ENCODE data around the gene INPP5D. TPM values are rescaled to one million over a fixed set of nuclear protein-coding genes. Genes with fewer than 3 reads are reported as not detected.
A peak's percentile ranks its signal among the peaks of the same experiment; 100 is the strongest.

The INPP5D gene
- total and polyA plus RNA-seq, 3 experiments from 2014 or later, result 49.3 to 146 (median 51.0) TPM

- peaks cover 2% of the 10 kb centered on the region for H3K36me3 ChIP-seq (ENCODE audit: insufficient read depth, low read length)
- no peaks in the 10 kb centered on the region for H3K9me3 ChIP-seq (ENCODE audit: low read length)
- DNase-seq, result no peak
- peak overlapping the region; percentile 94 for H3K4me3 ChIP-seq (ENCODE audit: low read length)
- POLR2A ChIA-PET, result interaction anchor here (1.7 to 3.5 kb wide), 2 partner anchors 9 to 16 kb away, joined by 5 to 34 read pairs; no protein-coding TSS in a partner anchor
- CTCF ChIA-PET, result interaction anchor here (0.6 to 3.3 kb wide), 9 partner anchors 12 to 394 kb away, joined by 3 to 23 read pairs (median 4); no protein-coding TSS in a partner anchor
- no peaks in the 10 kb centered on the region for H3K27me3 ChIP-seq (ENCODE audit: insufficient read depth, low read length, poor library complexity, severe bottlenecking)
- Mint-ChIP-seq H3K4me3 (peak overlapping the region; percentile 90 to 96 (median 93)), H3K27ac (peak overlapping the region; percentile 70 to 99 (median 88)), H3K4me1 (peaks cover 58 to 78% (median 71%) of the 10 kb centered on the region in 3 donors), H3K36me3 (peaks cover 0 to 48% (median 13%) of the 10 kb centered on the region in 3 donors), H3K27me3 (peaks cover 0 to 2% of the 10 kb centered on the region in 2 donors), H3K9me3 (no peaks in the 10 kb centered on the region)
- H3K4me1 ChIP-seq (ENCODE audit: insufficient read depth, low read length), result peaks cover 75% of the 10 kb centered on the region
- peak overlapping the region; percentile 78 for H3K27ac ChIP-seq (ENCODE audit: low read depth, low read length)
These were observed 192.1 kb downstream of the INPP5D start for GRCh38 chr2:233252227-233252626.

- CTCF ChIA-PET, result interaction anchor here (1.6 kb wide), 1 partner anchor 13 kb away, joined by 5 read pairs; no protein-coding TSS in a partner anchor
These were observed 195.0 kb downstream of the INPP5D start for GRCh38 chr2:233255151-233255550.

GRCh38 chr2:233256048-233256447 is 195.9 kb downstream of the INPP5D start:
- H3K27ac Mint-ChIP-seq, result peak overlapping the region in 6 of 8 donors; percentile 35 to 88 (median 68)
- peaks cover 0 to 2% of the 10 kb centered on the region in 2 donors for H3K27me3 Mint-ChIP-seq
- H3K4me1 Mint-ChIP-seq, result peaks cover 65 to 86% (median 74%) of the 10 kb centered on the region in 3 donors
- ChIA-PET CTCF (interaction anchor here (1.6 kb wide), 1 partner anchor 12 kb away, joined by 5 read pairs; no protein-coding TSS in a partner anchor), POLR2A (no interaction called here)
- Histone ChIP-seq H3K27me3 (ENCODE audit: insufficient read depth, low read length, poor library complexity, severe bottlenecking) (no peaks in the 10 kb centered on the region), H3K4me1 (ENCODE audit: insufficient read depth, low read length) (peaks cover 63% of the 10 kb centered on the region), H3K4me3 (ENCODE audit: low read length) (no peak overlapping the region), H3K27ac (ENCODE audit: low read depth, low read length) (no peak overlapping the region), H3K36me3 (ENCODE audit: insufficient read depth, low read length) (peaks cover 34% of the 10 kb centered on the region), H3K9me3 (ENCODE audit: low read length) (no peaks in the 10 kb centered on the region)
- DNase-seq, result no peak
- H3K36me3 Mint-ChIP-seq, result peaks cover 0 to 83% (median 28%) of the 10 kb centered on the region in 3 donors
- no peaks in the 10 kb centered on the region for H3K9me3 Mint-ChIP-seq
- H3K4me3 Mint-ChIP-seq, result peak overlapping the region in 2 of 7 donors; percentile 16 to 74

More at GRCh38 chr2:233255151-233255550, 195.0 kb downstream of the INPP5D start:
- H3K27me3 Mint-ChIP-seq, result peaks cover 0 to 2% of the 10 kb centered on the region in 2 donors
- H3K27ac Mint-ChIP-seq, result peak overlapping the region; percentile 45 to 90 (median 66)
- H3K36me3 Mint-ChIP-seq, result peaks cover 0 to 75% (median 24%) of the 10 kb centered on the region in 3 donors
- peaks cover 68 to 86% (median 74%) of the 10 kb centered on the region in 3 donors for H3K4me1 Mint-ChIP-seq
- no peak overlapping the region for H3K27ac ChIP-seq (ENCODE audit: low read depth, low read length)
- peaks cover 72% of the 10 kb centered on the region for H3K4me1 ChIP-seq (ENCODE audit: insufficient read depth, low read length)
- peak overlapping the region; percentile 33 to 74 (median 62) for H3K4me3 Mint-ChIP-seq
- POLR2A ChIA-PET, result no interaction called here
- H3K36me3 ChIP-seq (ENCODE audit: insufficient read depth, low read length), result peaks cover 28% of the 10 kb centered on the region
- no peaks in the 10 kb centered on the region for H3K27me3 ChIP-seq (ENCODE audit: insufficient read depth, low read length, poor library complexity, severe bottlenecking)
- DNase-seq, result no peak
- no peaks in the 10 kb centered on the region for H3K9me3 ChIP-seq (ENCODE audit: low read length)
- no peak overlapping the region for H3K4me3 ChIP-seq (ENCODE audit: low read length)
- H3K9me3 Mint-ChIP-seq, result no peaks in the 10 kb centered on the region

Other genes with a start within 250 kb of the INPP5D start
- 1 to 10 TPM; 1.5 to 2.5 TPM for gene SNORC, start 190.1 kb upstream of the INPP5D start, total RNA-seq
- not detected for gene SNORC, start 190.1 kb upstream of the INPP5D start, polyA plus RNA-seq
- under 1 TPM in 1 of 2 experiments, not detected in 1; 0.38 TPM for gene NGEF, start 47.1 kb upstream of the INPP5D start, total RNA-seq
- not detected for gene NGEF, start 47.1 kb upstream of the INPP5D start, polyA plus RNA-seq
- not detected for gene NEU2, start 27.7 kb upstream of the INPP5D start, total RNA-seq
- not detected for gene NEU2, start 27.7 kb upstream of the INPP5D start, polyA plus RNA-seq
- 10 to 100 TPM; 32.0 to 34.2 TPM for gene ATG16L1, start 191.3 kb downstream of the INPP5D start, total RNA-seq
- 19.5 TPM for gene ATG16L1, start 191.3 kb downstream of the INPP5D start, polyA plus RNA-seq
- gene SAG, start 247.5 kb downstream of the INPP5D start, total RNA-seq, result not detected
- gene SAG, start 247.5 kb downstream of the INPP5D start, polyA plus RNA-seq, result not detected